Testis (tissue), 2 donors: ENCODE data around the gene TGFBRAP1.

Experiments used
- POLR2A ChIP-seq: fragments of 450-650 bp; IDR thresholded peaks from one replicate; pipeline ENCODE4 v1.6.1; 2017; ENCODE audit warnings: antibody characterized with exemption, mild to moderate bottlenecking, moderate library complexity
- TF ChIP-seq, protein P1 (sequence below), 3 experiments: fragments of 450-650 bp in 2 of 3; fragments of 200-600 bp in 1 of 3; sonication (generic) in 1 of 3; IDR thresholded peaks; one replicate each; pipeline ENCODE4 v1.5.1; 2016 to 2019; ENCODE audit warnings: antibody characterized with exemption in 3 of 3, mild to moderate bottlenecking in 2 of 3, moderate library complexity in 1 of 3

DNA sequence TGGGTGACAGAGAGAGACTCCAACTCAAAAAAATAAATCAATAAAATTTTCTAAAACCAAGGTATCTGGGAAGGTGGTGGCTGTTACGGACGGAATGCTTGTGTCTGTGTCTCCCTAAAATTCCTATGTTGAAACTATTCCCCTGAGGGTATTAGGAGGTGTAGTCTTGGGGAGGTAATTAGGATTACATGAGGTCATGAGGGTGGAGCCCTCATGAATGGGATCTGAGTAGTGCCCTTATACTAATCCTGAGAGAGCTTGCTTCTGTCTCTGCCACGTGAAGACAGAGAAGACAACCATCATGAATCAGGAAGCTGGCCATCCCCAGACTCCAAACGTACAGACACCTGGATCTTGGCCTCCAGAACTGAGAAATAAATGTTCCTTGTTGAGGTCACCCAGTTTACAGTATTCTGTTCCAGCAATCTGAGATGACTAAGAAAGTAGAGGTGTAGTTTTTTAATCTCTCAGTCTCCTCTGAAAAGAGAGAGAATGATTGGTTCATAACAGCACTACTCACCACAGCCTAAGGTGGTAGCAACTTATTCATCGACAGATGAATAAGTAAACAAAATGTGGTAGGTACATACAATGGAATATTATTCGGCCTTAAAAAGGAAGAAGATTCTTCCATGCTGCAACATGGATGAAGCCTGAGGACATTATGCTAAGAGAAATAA, 38.4 kb downstream of the TGFBRAP1 start:
- TF ChIP-seq, protein P1, sequence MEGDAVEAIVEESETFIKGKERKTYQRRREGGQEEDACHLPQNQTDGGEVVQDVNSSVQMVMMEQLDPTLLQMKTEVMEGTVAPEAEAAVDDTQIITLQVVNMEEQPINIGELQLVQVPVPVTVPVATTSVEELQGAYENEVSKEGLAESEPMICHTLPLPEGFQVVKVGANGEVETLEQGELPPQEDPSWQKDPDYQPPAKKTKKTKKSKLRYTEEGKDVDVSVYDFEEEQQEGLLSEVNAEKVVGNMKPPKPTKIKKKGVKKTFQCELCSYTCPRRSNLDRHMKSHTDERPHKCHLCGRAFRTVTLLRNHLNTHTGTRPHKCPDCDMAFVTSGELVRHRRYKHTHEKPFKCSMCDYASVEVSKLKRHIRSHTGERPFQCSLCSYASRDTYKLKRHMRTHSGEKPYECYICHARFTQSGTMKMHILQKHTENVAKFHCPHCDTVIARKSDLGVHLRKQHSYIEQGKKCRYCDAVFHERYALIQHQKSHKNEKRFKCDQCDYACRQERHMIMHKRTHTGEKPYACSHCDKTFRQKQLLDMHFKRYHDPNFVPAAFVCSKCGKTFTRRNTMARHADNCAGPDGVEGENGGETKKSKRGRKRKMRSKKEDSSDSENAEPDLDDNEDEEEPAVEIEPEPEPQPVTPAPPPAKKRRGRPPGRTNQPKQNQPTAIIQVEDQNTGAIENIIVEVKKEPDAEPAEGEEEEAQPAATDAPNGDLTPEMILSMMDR (IDR thresholded peaks at IDR 0.05): no peak
- TF ChIP-seq POLR2A: no peak
